ENCODE data around the gene CD160. TPM values are rescaled to one million over a fixed set of nuclear protein-coding genes. Genes with fewer than 3 reads are reported as not detected.
"Not testable (repeated sequence)": the region's sequence is repeated elsewhere in the genome, so short reads cannot be mapped to it uniquely, and the experiment has no call there.

CD160 gene
- total and polyA plus RNA-seq, 2 of the 13 experiments (the other 11 are each of a cell fraction or from before 2014, with no cell fraction given), result 0.09 TPM; not detected in 1

- CTCF ChIA-PET (ENCODE audit: low intra/inter-chr PET ratio, low total read pairs), result no interaction called here
Measured at GRCh38 chr1:145716641-145717345, 2.5 kb upstream of the CD160 start.

DNA sequence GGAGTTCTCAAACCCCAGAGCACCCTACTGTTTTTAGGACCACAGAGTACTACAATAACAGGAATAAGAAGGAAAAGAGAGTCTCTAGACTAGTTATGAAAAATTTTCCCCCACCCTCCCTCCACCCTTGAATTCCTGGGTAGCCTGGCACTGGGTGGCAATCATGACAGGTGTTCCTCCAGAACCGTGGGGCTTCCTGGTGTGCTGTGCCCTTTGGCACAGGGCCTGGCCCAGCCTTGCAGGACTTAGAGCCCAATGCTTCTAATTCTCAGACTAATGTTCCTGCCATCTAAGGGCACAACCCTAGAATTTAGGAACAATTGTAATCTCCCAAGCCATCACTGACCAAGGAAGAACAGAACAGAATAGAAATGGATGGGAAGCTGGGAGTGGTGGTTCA, 1.5 kb upstream of the CD160 start:
- H3K36me3 ChIP-seq (replicated peaks in 1 of 2; ENCODE audit: control insufficient read depth in 1 of 2, insufficient read depth in 2 of 2, low read length in 2 of 2), result no peaks in the 10 kb centered on the region
- H3K9me3 ChIP-seq (ENCODE audit: low read length), result no peaks in the 10 kb centered on the region
- ChIA-PET CTCF (ENCODE audit: low intra/inter-chr PET ratio, low total read pairs) (no interaction called here), POLR2A (no interaction called here)
- no peaks in the 10 kb centered on the region for H3K27me3 ChIP-seq (ENCODE audit: control insufficient read depth in 1 of 2, insufficient read depth in 2 of 2, low read length in 2 of 2)
- DNase-seq (ENCODE audit: low spot score), result no peak
- in situ Hi-C loops (cut with HindIII; ENCODE audit: extremely low pct_ligation_motif_present, low pct_unique_long_range_greater_than_20kb), result no loop called here
- no peaks in the 10 kb centered on the region for H4K20me1 ChIP-seq (ENCODE audit: insufficient read depth, low read length)
- WGBS (ENCODE audit: low lambda C conversion rate), result no CpG with 5 or more reads among the region's 1 CpG
- no peak overlapping the region for H3K4me3 ChIP-seq (replicated peaks in 1 of 3; ENCODE audit: insufficient read depth in 1 of 3, low read depth in 2 of 3, low read length in 3 of 3)
- intact Hi-C loops (cut with micrococcal nuclease; ENCODE audit: unreplicated experiment), result no loop called here
- no peaks in the 10 kb centered on the region for H3K79me2 ChIP-seq (ENCODE audit: insufficient read depth, low read length)
- no peak overlapping the region for H2AFZ ChIP-seq (ENCODE audit: low read length)
- BruUV-seq (replicated peaks), result no TSS peak
- H3K27ac ChIP-seq (ENCODE audit: extremely low read length, insufficient read depth, low read length), result no peak overlapping the region
- no peak for ATAC-seq
- no peak for FAIRE-seq
- H3K4me2 ChIP-seq (ENCODE audit: low read depth, low read length), result no peak overlapping the region
- TF ChIP-seq RARG (CRISPR knock-in tag; IDR thresholded peaks at IDR 0.05; ENCODE audit: low read depth), result no peak
- TF ChIP-seq ZNF564 (CRISPR knock-in tag; IDR thresholded peaks at IDR 0.05), result no peak
- H3K9ac ChIP-seq (ENCODE audit: insufficient read depth, low read depth, low read length), result no peak overlapping the region
- H3K4me1 ChIP-seq (ENCODE audit: insufficient read depth, low read length), result peaks cover 57% of the 10 kb centered on the region

More at GRCh38 chr1:145716641-145717345, 2.5 kb upstream of the CD160 start:
- BruUV-seq (replicated peaks), result no TSS peak
- no peak for ATAC-seq
- no peak overlapping the region for H3K27ac ChIP-seq (ENCODE audit: extremely low read length, insufficient read depth, low read length)
- no peaks in the 10 kb centered on the region for H3K36me3 ChIP-seq (replicated peaks in 1 of 2; ENCODE audit: control insufficient read depth in 1 of 2, insufficient read depth in 2 of 2, low read length in 2 of 2)
- no peak for DNase-seq (ENCODE audit: low spot score)
- in situ Hi-C loops (cut with HindIII; ENCODE audit: extremely low pct_ligation_motif_present, low pct_unique_long_range_greater_than_20kb) (no loop called here), intact Hi-C loops (cut with micrococcal nuclease; ENCODE audit: unreplicated experiment) (no loop called here)
- H3K27me3 ChIP-seq (ENCODE audit: control insufficient read depth in 1 of 2, insufficient read depth in 2 of 2, low read length in 2 of 2), result no peaks in the 10 kb centered on the region
- H3K9ac ChIP-seq (ENCODE audit: insufficient read depth, low read depth, low read length), result no peak overlapping the region
- H3K4me3 ChIP-seq (replicated peaks in 1 of 3; ENCODE audit: insufficient read depth in 1 of 3, low read depth in 2 of 3, low read length in 3 of 3), result no peak overlapping the region
- H4K20me1 ChIP-seq (ENCODE audit: insufficient read depth, low read length), result no peaks in the 10 kb centered on the region
- no peaks in the 10 kb centered on the region for H3K9me3 ChIP-seq (ENCODE audit: low read length)
- H2AFZ ChIP-seq (ENCODE audit: low read length), result peak overlapping the region; percentile 33
- H3K79me2 ChIP-seq (ENCODE audit: insufficient read depth, low read length), result no peaks in the 10 kb centered on the region
- no peak for FAIRE-seq
- WGBS (ENCODE audit: low lambda C conversion rate), result 74% methylated on average over 9 of the region's 10 CpGs
- H3K4me2 ChIP-seq (ENCODE audit: low read depth, low read length), result no peak overlapping the region
- POLR2A ChIA-PET, result interaction anchor here (1.4 kb wide), 1 partner anchor 10 kb away, joined by 3 read pairs; the partner anchor contains the start of gene PDZK1
- no peak for TF ChIP-seq MNT (IDR thresholded peaks at IDR 0.05)
- peaks cover 67% of the 10 kb centered on the region for H3K4me1 ChIP-seq (ENCODE audit: insufficient read depth, low read length)

- WGBS (ENCODE audit: low lambda C conversion rate), result 86% methylated on average over 5 of the region's 5 CpGs
- in situ Hi-C loops (cut with HindIII; ENCODE audit: extremely low pct_ligation_motif_present, low pct_unique_long_range_greater_than_20kb); H3K79me2 ChIP-seq (ENCODE audit: insufficient read depth, low read length); intact Hi-C loops (cut with micrococcal nuclease; ENCODE audit: unreplicated experiment); BruUV-seq (replicated peaks); CTCF ChIA-PET (ENCODE audit: low intra/inter-chr PET ratio, low total read pairs); H3K9ac ChIP-seq (ENCODE audit: insufficient read depth, low read depth, low read length); DNase-seq (ENCODE audit: low spot score); POLR2A ChIA-PET; H3K36me3 ChIP-seq (replicated peaks in 1 of 2; ENCODE audit: control insufficient read depth in 1 of 2, insufficient read depth in 2 of 2, low read length in 2 of 2); H3K4me3 ChIP-seq (replicated peaks in 1 of 3; ENCODE audit: insufficient read depth in 1 of 3, low read depth in 2 of 3, low read length in 3 of 3); H3K27me3 ChIP-seq (ENCODE audit: control insufficient read depth in 1 of 2, insufficient read depth in 2 of 2, low read length in 2 of 2); ATAC-seq; H3K4me2 ChIP-seq (ENCODE audit: low read depth, low read length); H3K27ac ChIP-seq (ENCODE audit: extremely low read length, insufficient read depth, low read length); H4K20me1 ChIP-seq (ENCODE audit: insufficient read depth, low read length); FAIRE-seq; H3K9me3 ChIP-seq (ENCODE audit: low read length); H2AFZ ChIP-seq (ENCODE audit: low read length): not testable (repeated sequence)
- peaks cover 50% of the 10 kb centered on the region for H3K4me1 ChIP-seq (ENCODE audit: insufficient read depth, low read length)
Measured at GRCh38 chr1:145718465-145718864, 834 bp upstream of the CD160 start.
